OCI-LY1 (cell line): ENCODE measurements around the gene SUV39H2.

Experiments
- EZH2 ChIP-seq: fragments of 200-600 bp; sonication (generic), shearing (Covaris generic); IDR thresholded peaks from 2 replicates; pipeline ENCODE4 v1.8.0; 2017; ENCODE audit warnings: borderline replicate concordance, mixed run types, mild to moderate bottlenecking, antibody characterized with exemption, low read length, moderate library complexity, mixed read lengths
- TF ChIP-seq, protein P1 (sequence below): fragments of 200-600 bp; sonication (generic), shearing (Covaris generic); IDR thresholded peaks from 2 replicates; pipeline ENCODE4 v1.5.1; 2017; ENCODE audit warnings: mild to moderate bottlenecking, antibody characterized with exemption, low read length, moderate library complexity, mixed read lengths

DNA sequence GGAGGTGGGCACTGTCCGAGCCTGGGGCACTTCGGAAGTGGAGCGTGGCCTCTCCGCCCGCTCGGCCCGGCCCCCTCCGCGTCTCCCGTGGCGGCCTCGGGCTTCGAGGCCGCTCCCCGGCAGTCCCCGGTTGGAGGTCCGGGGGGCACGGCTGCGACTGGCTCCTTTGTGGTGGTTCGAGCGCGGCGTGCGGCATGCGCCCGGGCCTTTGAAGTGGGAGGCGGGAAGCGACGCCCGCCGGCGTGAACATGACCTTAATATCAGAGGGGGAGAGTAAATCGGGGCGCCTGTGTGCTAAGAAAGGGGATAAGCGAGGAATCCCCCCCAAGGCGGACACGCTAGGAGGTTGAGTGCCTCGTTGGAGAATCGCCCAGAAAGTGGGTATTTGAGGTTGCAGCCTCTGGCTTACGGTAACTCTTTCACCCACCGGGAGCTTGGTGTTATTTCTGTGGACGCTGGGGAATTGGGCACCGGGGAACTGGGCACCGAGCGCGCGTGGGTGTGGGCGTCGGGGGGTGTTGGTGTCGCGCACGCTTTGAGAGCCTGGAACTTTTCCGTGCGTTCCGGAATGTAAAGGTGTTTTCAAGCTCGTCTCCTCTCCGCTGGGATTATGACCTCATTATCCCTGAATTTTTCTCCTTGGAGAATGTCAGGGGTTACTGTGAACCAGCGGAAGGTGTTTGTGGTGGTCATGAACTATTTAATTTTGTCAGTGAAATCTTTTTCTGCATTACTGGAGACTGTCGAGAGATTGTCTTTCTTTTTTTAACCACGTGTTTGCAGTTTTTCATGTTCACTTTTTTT, 660 bp downstream of the SUV39H2 start:
- TF ChIP-seq, protein P1, sequence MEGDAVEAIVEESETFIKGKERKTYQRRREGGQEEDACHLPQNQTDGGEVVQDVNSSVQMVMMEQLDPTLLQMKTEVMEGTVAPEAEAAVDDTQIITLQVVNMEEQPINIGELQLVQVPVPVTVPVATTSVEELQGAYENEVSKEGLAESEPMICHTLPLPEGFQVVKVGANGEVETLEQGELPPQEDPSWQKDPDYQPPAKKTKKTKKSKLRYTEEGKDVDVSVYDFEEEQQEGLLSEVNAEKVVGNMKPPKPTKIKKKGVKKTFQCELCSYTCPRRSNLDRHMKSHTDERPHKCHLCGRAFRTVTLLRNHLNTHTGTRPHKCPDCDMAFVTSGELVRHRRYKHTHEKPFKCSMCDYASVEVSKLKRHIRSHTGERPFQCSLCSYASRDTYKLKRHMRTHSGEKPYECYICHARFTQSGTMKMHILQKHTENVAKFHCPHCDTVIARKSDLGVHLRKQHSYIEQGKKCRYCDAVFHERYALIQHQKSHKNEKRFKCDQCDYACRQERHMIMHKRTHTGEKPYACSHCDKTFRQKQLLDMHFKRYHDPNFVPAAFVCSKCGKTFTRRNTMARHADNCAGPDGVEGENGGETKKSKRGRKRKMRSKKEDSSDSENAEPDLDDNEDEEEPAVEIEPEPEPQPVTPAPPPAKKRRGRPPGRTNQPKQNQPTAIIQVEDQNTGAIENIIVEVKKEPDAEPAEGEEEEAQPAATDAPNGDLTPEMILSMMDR = no peak
- TF ChIP-seq EZH2 = no peak
